Stimulated activated CD4-positive, alpha-beta T cell treated with anti-CD3 and anti-CD28 coated beads, TNF-alpha, amount 100 ng/mL, for 1 hour (primary cell): ENCODE data around the gene KXD1.
"Not testable (repeated sequence)": the region's sequence is repeated elsewhere in the genome, so short reads cannot be mapped to it uniquely, and the experiment has no call there.

Source experiments
- DNase-seq, 3 donors: peaks; one replicate each; pipeline ENCODE4 v3.0.0-alpha.2; 2020; ENCODE audit warnings: low read depth in 3 of 3, low spot score in 1 of 3

The KXD1 gene

GRCh38 chr19:18557411-18558201 lies at the start of gene KXD1:
Gene KXD1, plus strand, starts transcription at chr19:18557870. Its CDS starts 4,187 bp downstream, at chr19:18562057.
- peak; percentile 90 to 96 (median 94) for DNase-seq

DNA sequence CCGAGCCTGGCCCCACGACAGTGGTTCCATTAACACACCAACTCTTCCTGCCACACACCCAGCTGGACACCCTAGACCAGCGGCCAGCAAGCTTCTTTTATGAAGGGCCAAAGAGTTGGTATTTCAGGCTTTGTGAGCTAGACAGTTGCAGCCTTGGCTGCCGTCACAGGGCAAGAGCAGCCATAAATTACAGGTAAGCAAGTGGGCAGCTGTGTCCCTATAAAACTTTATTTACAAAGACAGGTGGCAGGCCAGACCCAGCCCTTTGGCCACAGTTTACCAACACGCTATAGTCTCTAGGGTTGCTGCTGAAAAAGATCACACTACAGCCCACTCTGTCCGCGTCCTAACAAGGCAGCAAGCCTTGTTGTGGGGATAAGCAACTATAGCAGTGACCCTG lies 49.1 kb upstream of the KXD1 start:
- no peak for DNase-seq

DNA sequence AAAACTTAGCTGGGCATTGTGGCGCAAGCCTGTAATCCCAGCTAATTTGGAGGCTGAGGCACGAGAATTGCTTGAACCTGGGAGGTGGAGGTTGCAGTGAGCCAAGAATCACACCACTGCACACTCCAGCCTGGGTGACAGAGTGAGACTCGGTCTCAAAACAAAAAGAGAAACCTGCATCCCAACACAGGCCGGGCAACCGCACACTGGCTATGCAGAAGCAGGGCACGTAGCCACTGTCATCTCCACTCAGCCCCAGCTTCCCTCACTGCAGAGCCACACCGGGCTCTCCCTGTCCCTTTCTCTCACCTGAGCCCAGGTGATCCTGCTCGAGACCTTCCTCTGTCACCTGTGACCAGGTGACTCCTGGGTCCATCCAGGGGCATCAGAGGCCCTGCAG lies 47.5 kb upstream of the KXD1 start:
- DNase-seq, result no peak

DNA sequence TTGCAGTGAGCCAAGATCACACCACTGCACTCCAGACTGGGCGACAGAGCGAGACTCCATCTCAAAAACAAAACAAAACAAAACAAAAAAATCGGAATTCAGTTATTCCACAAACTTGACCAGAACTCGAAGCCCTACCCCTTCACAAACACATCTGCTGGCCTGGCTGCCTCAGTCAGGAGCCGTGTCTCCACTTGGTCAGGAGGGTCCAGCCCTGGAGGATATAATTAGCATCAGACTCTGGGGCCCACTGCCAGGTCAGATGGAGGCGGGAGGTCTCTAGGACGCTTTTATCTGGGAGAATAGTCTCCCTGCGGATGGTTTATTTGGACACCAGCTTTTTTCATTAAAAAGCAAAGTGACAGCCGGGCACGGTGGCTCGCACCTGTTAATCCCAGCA lies 43.8 kb upstream of the KXD1 start:
- DNase-seq, result no peak

- DNase-seq, result no peak
Observed at GRCh38 chr19:18514800-18515682, 42.6 kb upstream of the KXD1 start.

GRCh38 chr19:18515959-18516358 lies 41.7 kb upstream of the KXD1 start:
- no peak for DNase-seq

DNA sequence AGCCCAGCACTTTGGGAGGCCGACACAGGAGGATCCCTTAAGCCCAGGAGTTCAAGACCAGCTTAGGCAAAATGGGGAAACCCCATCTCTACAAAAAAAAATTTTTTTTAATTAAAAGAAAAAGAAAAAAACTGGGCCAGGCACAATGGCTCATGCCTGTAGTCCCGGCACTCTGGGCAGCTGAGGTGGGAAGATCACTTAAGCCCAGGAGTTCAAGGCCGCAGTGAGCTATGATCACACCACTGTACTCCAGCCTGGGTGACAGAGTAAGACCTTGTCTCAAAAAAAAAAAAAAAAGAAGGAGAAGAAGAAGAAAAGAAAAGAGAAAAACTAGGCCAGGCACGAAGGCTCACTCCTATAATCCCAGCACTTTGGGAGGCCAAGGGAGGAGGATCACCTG lies 40.1 kb upstream of the KXD1 start:
- no peak for DNase-seq

- no peak for DNase-seq
Observed at GRCh38 chr19:18518639-18519038, 39.0 kb upstream of the KXD1 start.

DNA sequence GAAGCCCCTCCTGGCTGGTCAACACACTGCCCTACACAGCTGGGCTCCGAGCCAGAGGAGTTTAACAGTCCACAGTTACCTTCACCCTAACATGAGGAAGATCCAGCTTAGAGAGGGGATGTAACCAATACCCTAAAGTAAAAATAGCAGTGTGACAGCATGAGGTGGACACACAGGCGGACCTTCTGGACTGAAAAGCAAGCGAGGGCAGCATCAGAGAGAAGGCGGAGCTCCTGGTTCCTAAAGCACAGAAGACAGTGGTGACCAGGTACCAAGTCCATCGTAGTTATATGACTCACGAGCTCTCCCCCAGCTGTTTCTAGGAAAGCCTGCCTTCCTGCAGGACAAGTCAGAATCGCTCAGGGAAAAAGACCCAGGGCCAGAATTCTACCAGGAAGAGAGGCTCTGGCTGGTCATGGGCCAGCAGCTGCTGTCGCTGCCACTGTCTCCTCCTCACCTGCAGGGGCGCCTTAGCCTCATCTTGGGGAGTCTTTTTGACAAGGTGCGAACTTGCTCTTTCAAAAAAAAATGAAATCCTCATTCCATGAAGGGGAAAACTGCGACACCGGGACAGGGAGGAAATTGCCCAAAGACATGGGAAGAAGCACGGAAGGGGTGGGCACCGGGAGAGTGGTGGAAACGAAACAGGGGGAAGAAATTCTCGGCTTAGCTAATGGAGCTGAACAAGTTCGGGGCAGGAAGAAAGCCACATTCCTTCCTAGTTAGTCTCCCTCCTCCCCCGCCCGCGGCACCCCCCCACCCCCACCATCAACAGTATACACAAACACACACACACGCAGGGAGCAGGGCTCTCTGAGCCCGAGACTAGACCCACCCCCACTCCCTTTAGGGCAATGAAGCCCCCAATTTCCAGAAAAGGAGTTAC lies 37.5 kb upstream of the KXD1 start:
- DNase-seq, result peak in 1 of 3 donors; percentile 32

DNA sequence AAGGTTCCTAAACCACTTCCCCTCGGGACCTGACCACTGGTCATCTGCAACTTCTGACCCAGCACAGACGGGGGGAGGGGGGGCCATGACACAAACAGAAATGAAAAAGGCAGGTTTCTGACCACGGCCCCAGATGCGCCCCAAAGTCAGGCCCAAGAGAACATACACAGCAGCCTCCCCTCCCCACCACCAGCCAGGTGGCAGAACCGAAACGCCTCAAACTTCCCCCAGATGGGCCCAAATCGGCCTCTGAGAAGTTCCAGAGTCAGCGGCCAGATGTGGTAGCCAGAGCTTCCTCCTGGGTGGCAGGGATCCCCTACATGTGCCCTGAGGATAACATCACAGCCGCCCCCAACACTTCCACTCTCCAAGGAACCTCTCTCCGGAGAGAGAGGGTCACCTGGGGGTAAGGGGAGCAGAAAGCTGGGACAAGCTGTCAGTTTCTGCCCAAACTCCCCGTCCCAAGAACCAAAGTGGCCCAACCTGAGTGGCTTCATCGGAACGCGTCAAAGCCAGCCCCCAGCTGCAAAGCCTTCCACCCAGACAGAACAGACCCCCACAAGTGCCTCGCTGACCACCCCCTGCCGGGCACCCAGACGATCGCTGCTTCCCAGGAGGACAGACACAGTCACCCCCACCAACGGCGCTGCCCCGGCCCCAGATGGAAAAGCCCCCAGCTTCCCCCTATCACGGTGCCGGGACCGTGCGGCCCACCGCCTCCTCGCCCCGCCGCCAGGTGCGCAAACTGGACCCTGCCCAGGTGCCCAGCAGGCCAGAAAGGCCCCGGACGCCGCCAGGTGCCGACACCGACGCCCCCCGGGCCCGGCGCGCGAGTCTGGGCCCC lies 36.6 kb upstream of the KXD1 start:
- DNase-seq, result no peak

- no peak for DNase-seq
Observed at GRCh38 chr19:18521692-18522123, 36.0 kb upstream of the KXD1 start, which contains the start of gene ELL. Gene ELL, minus strand, starts transcription at chr19:18522070. Its CDS starts 15 bp downstream, at chr19:18522055.

DNA sequence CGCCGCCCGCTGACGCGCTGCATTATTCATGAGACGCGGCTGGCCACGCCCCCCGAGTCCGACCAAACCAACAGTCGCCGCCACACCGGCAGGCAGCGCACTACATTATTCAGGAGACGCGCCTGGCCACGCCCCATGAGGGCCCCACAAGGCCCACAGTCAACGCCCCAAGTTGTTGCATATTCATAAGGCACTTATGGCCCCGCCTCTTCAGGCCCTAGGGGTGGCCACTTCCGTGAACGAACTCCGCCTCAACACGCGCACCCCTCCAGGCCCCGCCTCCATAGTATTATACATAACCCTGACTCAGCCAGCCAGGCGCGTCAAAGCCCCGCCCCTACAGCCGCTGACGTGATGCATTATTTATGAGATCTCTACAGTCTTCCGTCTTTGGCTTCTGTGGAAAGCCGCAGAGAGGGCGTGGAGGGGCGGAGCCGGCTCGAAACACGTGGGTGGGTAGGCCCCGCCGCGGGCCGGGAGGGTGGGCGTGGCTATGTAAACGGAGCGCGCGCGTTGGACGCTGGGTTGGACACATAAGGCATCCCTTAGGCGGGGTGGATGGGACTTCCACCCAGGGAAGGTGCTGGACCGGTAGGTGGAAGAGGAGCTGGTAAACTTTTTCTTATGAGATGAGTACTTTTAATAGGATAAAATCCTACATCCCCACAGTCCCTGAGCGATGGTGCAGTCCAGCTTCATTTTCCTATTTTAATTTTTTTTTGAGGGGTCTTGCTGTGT lies 35.4 kb upstream of the KXD1 start:
- peak; percentile 100 for DNase-seq

GRCh38 chr19:18522862-18523440 lies 34.7 kb upstream of the KXD1 start:
- DNase-seq, result not testable (repeated sequence)

DNA sequence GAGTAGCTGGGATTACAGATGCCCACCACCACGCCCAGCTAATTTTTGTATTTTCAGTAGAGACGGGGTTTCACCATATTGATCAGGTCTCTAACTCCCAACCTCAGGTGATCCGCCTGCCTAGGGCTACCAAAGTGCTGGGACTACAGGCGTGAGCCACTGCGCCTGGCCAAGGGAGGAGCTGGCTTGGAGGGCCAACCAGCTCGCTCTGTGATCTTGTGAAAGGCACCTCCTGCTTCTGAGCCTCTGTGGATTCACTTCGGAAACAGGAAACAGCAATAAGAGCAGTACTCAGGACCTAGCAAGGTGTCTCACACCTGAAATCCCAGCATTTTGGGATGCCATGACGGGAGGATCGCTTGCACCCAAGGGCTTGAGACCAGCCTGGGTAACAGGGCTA lies 33.8 kb upstream of the KXD1 start:
- DNase-seq, result no peak

DNA sequence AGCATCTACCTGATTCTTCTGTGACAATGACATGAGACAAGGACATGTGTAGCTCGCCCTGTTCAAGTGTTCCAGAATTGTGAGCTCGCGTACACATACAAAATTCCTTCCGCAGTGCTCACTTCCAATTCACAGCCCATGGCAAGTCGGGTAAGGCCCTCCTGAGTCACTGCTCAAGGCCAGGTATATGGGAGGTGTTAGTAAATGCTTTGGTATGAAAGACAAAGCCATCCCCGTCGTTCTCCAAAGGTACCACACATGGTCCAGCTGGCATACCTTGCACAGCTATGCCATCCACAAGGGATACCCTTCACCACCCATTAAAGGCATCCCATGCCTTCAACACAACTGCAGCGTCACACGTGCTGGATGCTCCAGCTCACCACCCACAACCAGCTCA lies 31.4 kb upstream of the KXD1 start:
- no peak for DNase-seq

DNA sequence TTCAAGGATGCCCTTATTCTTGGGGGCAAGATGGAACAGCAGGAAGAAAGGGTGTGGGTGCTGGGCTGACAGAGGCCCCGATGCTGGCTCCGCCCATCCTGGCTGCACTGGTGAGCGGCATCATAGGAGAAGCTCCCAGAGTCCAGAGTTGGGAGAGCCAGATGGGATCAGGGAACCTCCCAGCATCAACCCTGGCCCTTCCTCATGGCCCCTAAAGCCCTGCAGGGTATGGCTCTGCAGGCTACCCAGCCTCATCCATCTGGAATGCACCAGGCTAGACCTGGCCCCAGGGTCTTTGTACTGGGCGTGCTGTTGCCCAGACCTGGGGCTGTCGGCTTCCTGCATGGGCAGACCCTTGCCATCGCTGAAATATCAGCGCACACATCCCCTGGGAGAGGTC lies 27.9 kb upstream of the KXD1 start:
- DNase-seq, result no peak

- no peak for DNase-seq
Observed at GRCh38 chr19:18531485-18531884, 26.2 kb upstream of the KXD1 start.

GRCh38 chr19:18532168-18532890 lies 25.3 kb upstream of the KXD1 start:
- DNase-seq, result no peak
